Activated CD8-positive, alpha-beta memory T cell treated with anti-CD3 and anti-CD28 coated beads for 4 hours (primary cell): Measurements from ENCODE around the gene C19orf81.

Experiments
- DNase-seq, 2 donors: peaks; one replicate each; pipeline ENCODE4 v3.0.0-alpha.2; 2020; ENCODE audit warnings: low read depth in 2 of 2

Gene C19orf81

DNA sequence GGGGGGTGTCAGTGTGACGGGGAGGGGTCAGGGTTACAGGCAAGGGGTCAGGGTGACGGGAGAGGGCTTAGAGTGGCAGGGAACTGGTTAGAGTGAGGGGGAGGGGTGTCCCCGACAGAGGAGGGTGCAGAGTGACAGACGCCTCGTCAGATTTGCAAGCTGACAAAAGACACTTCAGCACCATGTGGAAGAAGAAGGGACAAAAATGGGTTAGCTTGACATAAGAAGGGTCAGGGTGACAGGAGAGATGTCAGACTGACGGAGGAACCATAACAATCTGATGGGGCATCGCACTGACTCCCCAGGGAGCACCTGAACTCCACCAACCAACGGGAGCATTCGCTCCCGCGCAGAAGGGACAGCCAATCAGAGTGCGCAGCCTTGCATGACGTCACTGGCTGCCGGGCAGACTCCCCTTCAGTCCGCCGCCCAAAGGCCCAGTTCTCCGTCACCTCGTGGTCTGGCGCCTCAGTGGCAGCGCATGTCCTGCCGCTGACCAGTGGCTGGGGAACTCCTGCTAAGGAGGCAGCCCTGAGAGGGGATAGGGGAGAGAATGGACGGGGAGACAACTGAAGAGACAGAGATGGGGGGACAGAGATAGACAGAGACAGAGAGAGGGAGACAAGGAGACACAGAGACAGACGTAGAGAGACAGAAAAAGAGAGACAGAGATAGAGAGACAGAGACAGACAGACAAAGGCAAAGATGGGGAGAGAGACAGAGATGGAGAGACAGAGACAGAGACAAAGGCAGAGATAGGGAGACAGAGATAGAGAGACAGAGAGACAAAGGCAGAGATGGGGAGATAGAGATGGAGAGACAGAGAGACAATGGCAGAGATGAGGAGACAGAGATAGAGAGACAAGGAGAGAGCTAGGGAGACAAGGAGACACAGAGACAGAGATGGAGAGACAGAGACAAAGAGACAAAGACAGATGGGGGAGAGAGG is 30.2 kb downstream of the C19orf81 start:
- DNase-seq: peak; percentile 35 to 49

DNA sequence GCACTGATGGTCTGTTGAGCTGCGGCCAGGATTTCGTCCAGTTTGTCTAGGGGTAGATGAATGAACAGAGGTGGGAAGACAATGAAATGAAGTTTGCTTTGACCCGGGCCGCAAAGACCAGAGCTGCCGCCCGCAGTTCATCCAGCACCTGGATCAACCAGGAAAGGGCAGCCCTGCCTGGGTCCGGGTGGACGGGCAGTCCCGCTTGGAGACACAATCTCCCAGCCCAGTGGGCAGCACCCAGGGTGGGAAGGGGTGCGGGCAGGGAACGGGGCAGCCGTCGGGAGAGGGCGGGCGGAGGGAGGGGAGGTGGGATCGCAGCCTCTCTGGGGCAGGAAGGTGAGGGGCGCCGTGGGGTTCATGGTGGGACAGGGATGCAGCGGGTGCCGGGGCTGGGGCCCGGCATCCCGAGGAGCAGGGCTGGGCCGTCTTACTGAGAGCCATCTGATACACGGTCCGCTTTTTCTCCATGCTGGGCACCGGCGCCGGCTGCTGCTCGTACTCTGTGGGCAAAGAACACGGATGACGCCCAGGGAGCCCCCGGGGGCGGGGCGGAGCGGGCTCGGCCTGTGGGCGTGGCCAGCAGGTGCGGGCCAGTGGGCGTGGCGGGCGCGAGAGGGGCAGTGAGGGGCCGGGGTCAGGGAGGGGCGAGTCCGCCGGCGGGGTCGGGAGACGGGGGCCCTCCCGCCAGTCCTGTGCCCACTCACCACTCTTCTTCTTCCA is 37.2 kb downstream of the C19orf81 start:
- no peak for DNase-seq

DNA sequence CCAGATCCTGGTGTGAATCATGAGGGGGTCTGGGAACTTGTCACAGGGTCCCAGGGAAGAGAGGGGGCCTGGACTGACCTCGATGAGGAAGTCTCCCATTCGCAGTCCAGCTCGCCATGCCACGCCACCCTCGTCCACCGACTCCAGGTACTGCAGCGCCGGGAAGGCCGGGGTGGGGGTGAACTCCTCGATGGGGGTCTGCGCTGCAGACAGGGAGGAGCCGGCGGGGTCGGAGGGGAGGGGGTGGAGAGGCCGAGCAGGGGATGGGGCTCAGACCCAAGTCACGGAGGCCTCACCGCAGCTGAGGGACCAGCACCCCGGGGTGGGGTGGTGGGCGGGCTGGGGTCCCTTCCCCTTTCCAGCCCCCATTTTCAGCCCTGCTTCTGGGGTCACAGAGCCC is 39.5 kb downstream of the C19orf81 start:
- no peak for DNase-seq

DNA sequence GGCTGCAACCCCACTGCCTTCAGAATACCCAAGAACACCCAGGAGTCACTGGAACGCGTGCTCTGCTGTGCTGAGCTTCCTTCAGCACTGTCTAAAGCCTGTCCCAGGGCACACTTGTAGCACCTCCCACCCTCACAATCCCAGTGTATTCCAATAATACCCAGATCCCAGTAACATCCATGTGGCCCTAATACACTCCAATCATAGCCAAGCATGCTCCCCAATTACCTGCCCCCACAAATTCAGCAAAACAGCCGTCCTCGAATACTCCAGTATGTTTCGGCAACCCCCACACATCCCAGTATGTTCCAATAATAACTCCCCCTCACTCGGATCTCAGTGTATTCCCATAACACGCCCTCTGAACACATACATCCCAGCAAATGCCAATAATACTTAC is 41.2 kb downstream of the C19orf81 start:
- no peak for DNase-seq

DNA sequence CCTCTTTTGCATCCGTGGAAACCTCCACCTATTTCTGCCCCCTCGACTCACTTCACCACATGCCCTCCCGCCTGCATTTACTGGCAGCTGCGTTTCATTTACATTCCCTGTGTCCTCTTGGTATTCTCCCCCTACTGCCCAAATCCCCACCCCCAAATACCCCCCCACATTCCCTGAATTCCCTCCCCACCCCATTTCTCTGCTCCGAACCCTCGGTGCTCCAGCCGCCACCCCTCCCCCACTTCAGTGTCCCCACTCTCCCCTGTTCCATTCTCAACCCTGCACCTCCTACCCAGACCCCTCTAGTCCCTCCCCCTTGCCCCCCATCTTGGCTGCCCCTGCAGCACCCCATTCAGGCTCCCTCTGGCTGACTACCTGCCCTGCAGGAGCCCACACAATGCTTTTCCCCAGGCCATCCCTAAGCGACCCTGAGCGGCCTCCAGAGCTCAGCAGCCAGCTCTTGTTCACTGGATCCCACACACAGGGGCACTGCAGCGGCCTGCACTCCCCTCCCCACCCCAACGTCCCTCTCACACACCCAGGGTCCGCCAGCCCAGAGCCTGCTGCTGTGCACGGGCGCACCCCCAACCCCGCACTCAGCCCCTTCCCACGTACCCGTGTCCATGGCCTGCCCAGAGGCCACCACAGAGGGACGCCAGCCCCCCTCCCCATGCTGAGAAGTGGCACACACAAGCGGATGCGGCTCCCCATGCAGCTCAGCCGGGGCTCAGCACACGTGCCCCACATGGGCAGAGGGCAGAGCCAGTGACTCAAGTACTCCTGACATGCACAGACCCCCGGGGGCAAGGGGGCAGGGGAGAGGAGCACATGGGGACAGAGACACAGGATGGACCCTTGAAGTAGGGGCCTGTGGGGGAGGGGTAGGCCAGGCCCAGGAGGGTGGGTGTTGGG is 44.1 kb downstream of the C19orf81 start:
- DNase-seq: no peak

DNA sequence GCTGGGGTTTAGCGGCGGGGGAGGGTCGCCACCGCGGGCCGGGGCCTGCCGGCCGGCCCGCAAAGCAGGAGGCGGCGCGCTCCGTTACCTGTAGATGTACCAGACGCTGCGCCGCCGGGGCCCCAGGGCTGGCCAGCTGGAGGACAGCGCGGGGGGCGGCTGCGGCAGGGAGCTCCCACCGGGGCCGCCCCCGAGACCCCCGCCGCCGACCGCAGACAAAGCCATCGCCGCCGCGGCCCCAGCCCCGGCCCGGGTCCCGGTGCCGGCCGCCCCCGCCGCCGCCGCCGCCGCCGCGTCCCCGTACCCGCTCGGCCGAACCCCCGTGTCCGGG is 45.5 kb downstream of the C19orf81 start:
- no peak for DNase-seq

DNA sequence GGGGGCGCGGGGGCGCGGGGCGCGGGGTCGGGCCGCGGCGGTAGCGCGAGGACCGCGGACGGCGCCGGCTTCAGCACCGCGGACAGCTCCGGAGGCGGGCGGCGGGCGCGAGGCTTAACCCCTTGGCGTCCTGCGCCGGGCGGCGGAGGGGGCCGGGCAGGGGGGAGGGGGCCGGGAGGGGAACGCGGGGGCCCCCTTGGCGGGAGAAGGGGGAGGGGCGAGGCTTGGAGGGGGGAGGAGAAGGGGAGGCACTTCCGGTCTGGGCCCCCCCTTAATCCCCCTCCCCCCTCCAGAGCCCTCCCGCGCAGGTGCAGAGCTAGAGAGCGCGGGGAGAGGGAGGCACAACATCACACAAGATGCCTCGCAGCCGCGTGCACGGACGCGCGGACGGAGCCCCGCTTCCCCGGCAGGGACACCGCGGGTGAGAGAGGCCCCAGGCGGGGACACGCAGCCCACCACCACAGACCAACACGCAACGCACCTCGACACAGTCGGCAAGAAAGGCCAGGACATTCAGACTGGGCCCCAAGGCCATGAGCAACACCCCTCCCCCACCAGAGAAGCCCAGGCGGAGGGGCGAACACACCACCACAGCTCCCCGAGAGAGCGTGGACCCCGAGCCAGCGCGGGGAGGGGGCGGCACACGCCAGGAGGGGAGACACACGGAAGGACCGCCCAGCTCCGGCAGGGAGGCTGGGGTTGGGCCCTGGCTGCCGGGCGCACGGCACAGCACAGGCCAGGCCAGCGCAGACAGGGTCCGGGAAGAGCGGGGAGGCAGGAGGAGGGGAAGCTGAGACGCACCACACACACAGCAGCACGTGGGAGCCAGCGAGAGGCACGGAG is 46.2 kb downstream of the C19orf81 start:
- no peak for DNase-seq

DNA sequence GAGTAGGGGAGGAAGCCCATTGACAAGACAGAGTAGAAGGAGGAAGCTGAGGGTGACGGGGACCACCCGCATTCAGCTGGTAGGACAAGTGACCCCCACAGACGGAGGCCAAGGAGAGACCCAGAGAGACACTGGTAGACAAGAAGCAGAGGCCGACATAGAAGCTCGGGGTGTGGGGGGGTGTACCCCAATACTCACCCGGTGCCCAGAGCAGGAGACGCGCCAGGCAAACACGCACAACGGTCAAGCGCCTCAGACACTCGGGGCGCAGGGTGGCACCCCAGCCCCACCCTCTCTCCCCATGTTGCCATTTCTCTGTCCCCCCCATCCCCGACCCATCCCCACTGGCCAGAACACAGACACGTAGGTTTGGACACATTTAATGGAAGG is 46.8 kb downstream of the C19orf81 start:
- DNase-seq: no peak

DNA sequence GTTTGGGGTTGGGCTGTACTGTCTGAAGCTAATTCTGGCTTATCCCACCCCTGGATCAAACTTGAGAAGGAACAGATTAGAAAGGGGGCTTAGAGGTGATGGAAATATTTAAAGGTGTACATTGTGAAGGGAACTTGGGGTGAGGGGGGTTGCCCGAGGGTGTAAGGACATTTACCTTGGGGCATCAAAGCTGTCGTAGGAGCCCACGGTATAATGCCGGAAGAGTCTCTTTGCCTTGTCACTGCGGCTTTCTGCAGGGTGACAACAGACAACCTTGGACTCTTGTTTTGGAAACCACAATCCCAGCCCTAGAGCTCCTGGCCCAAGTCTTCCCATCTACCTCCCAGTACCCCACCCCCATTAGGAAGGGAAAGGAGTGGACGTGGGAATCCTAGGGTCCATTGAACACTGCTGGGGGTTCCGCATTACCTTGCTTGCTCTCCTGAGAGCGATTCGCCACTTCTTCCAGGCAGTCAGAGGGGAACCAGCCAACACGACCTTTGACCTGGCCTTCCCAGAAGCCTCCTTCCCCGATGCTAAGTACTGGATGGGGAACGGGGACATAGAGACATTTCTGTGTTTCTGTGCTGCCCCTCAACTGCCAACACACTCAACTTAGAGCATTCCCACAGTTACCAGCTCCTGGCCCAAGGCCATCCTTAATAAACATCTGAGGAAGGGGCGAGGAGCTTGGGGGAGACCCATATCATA is 48.3 kb downstream of the C19orf81 start:
- no peak for DNase-seq

DNA sequence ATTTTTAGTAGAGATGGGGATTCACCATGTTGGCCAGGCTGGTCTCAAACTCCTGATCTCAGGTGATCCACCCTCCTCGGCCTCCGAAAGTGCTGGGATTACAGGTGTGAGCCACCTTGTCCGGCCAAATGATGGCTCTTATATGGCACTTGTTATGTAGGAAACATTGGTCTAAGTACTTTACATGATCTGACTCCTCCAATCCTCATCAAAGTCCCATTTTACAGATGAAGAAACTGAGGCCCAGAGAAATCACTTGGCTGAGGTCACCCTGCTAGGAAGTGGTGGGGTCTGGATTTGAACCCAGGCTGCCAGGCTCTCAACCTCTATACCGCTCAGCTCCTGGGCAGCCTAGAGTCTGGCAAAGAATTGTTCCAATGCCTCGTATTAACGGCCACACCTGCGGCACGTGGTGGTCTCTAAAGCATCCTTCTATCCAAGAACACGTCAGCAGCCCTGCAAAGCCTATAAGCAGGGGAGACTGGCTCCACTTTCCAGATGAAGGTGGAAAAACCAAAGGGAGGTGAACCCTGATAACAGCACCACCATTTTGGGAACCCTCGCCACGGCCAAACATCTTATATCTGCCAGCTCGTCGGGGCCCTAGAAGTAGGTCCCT is 52.2 kb downstream of the C19orf81 start:
- no peak for DNase-seq

DNA sequence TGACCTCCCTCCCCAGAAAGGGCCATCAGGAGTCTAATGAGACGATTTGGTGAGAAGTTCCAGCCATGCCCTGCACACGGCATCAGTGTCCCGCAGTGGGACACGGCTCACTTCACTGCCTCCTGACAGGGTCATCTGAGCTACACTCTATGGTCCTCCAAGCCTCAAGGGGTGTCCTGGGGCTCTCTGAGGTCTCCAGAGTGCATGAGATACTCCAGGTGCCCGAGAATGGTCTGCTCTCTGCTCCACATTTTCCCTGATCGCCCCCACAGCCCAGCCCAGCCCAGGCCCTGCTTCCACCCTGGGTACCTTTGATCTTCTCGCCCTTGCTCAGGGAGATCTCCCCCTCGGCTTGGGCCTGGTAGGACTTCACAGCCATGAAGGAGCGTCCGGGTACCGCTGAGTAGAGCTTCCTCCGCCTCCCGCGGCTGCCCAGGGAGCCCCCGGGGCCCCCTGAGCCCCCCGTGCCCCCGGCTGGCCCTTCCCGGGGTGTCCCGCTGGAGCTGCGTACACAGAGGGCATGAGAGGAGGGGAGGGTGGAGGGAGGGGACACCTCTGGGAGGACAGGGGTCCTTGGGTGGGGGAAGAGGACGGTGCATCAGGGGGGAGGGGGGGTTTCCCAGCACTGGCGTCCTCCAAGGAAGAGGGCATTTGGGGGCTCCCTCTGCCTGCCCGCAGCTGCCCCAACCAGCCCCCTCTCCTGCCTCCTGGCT is 53.1 kb downstream of the C19orf81 start:
- DNase-seq: no peak

DNA sequence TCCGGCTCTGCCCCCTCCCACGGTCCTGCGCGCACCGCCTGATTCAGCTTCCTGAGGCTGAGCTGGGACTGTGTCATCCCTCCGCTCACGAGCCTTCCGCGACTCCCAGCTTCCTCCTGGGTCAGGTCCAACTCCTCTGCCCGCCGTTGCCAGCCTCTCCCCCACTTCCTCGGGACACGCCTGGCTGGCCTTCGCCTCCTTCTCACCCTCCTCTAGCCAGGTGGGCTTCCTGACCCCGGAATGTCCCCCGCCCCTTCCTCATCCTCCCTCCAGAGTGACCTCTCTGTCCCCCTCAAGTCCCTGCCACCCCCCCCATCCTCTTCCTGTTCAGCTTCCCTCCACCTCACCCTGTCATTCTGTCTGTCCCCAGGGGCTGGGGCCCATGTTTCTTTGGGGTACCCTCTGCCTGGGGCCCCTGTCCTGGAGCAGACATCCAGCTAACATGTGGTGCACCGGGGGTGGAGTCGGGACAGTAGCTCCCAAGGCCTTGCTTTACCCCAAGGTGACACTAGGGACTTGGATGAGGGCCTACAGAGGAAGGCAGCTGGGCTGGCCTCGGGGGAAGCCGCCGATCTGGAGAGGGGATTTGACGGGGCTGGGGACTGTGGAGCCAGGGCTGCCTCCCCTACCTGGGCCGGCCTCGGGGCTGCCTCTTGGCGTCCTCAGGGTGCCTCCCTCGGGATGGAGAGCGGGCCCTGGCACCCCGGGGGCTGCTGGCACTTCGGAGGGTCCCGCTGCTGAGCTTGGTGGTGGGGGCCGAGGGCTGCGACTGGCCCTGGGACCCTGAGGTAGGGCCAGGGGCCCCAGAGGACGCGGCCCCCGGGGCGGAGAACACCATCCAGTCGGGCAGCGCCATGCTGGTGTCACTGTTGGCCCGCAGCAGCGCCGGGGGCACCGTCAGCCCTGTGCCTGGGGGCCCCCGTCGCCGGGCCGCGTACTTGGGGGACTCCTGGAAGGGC is 53.9 kb downstream of the C19orf81 start:
- DNase-seq: no peak

DNA sequence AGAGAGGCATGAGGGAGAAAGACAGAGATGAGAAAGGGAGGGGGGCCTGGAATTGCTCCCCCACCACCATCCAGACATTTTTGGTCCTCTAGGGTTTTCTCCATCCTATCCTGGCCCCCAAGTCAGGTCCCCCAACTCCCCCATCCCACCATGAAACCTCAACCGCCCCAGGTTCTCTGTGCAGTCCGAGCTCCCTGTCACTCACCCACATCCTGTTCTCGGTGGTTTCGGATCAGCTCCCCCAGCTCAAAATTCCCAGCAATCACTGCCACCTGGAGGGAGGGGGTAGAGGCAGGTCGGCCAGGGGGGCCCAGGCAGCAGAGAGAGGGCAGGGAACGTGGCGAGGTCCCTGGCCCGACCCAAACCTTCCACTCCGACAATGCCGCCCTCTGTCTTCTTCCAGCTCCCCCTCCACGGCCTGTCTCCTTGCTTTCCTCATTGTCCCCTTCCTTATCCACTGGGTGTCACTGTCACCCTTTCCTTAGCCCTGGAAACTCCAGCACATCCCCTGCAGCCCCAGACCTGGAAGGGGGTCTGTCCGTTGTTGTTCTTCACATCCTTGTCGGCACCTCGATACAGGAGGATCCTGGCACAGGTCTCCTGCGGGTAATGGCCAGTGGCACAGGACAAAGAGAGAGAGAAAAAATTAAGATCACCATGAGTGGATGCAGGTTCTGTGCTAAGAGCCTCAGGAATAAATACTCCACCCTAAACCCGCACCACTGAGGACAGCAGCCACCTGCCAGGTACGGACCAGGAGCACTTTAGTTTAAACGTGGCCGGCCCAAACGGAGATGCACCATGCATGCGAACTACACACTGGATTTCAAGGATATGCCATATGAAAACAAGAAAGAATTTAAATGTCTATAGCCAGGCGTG is 54.9 kb downstream of the C19orf81 start:
- no peak for DNase-seq

DNA sequence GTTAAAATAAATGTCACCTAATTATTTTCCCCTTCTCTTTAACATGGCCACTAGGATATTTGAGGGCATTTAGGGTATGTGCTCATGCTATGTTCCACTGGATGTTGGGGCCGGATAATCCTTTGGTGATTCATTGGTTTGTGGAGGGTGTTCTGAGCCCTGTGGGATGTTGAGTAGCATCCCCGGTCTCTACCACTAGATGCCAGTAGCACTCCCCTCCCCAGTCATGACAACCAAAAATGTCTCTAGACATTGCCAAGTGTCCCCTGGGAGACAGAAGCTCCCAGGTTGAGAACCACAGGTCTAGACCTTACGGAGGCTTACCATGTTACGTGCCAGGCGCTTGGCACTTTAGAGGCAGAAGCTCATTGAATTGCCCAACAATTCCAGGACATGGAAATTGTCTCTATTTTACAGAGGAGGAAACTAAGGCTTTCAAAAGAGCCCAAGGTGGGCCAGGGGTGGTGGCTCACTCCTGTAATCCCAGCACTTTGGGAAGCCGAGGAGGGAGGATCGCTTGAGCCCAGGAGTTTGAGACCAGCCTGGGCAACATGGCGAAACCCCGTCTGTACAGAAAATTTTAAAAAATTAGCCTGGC is 56.3 kb downstream of the C19orf81 start:
- no peak for DNase-seq

DNA sequence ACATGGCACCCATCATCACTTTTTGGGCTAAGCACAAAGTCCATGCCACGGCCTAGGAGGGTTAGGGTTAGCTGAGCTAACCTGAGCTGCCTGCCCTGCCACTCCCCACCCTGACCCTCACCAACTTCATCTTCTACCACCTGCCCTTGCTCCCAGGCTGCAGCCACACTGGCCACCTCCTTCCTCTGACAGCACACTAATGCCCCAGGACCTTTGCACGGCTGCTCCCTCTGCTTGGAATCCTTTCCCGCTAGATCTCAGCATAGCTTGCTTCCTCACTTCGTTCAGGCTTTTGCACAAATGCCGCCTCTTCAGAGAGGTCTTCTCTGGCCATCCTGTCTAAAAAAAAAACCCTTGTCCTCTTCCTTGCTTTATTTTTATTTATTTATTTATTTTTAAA is 57.1 kb downstream of the C19orf81 start:
- DNase-seq: no peak

DNA sequence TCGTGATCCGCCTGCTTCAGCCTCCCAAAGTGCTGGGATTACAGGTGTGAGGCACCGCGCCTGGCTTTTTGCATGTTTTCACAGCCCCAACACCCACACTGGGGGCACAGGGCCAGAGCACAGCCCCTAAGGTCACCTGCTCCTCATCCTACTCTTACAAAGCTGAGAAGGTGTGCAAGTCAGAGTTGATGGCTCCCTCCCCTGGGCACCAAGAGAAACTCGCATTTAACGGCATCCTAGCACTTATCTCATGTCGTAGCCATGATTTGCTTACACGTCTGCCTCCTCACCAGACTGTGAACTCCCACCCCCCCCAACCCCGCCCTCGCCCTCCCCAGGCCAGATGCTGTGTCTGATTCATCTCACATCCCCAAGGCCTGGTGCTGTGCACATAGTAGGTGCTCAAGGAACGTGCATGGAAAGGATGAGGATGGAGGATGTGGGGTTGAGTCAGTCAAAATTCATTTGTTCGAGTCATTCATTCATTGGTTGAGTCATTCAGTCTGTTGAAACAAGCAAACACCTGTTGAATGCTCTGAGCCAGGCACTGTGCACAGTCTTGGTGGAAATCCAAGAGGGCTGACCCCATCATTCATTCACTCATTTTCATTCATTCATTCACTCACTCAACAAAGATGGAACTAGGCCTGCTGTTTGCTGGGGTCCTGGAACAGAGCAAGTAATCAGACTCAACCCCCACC is 59.1 kb downstream of the C19orf81 start:
- DNase-seq: no peak
